PC-3 (cell line): ENCODE data around the gene C1orf53. TPM values are rescaled to one million over a fixed set of nuclear protein-coding genes. Genes with fewer than 3 reads are reported as not detected.

ENCODE experiments used
- ATAC-seq: fragments of 200-7000 bp; cut with Tn5 transposase; 2 replicates; pipeline ENCODE4 v1.9.1; 2020; ENCODE audit warnings: mild to moderate bottlenecking, moderate library complexity
- BruUV-seq: library from RNA; stranded (reverse); fragments of 400-500 nt; replicated peaks from 2 replicates; lab custom pipeline; 2021; lab: Mats Ljungman, UMichigan
- CTCF ChIA-PET: fragments of 300-600 bp; sonication (Branson Sonifier 250); formaldehyde crosslinking; loops from one replicate; lab custom pipeline; 2022; ENCODE audit warnings: antibody characterized with exemption; lab: Charles Lee
- POLR2A ChIA-PET: fragments of 300-600 bp; sonication (Branson Sonifier 250); formaldehyde crosslinking; loops from one replicate; lab custom pipeline; 2022; ENCODE audit warnings: antibody characterized with exemption; ENCODE audit not compliant: unreplicated experiment; lab: Charles Lee
- DNase-seq: peaks from one replicate; pipeline ENCODE4 v3.0.0-alpha.2; 2015
- H2AFZ ChIP-seq: fragments of 300-600 bp; sonication (generic); 2 replicates; pipeline ENCODE4 v1.6.0; 2016; ENCODE audit warnings: antibody characterized with exemption, low read length
- H3F3A ChIP-seq: fragments of 300-600 bp; sonication (generic); one replicate; pipeline ENCODE4 v1.6.0; 2017; ENCODE audit warnings: antibody characterized with exemption, low read length, control low read depth, mild to moderate bottlenecking; ENCODE audit not compliant: unreplicated experiment
- H3K27ac ChIP-seq: fragments of 300-600 bp; sonication (generic); 2 replicates; pipeline ENCODE4 v1.5.1; 2016; ENCODE audit warnings: mild to moderate bottlenecking, low read length
- H3K27me3 ChIP-seq: fragments of 300-600 bp; sonication (generic); 2 replicates; pipeline ENCODE4 v1.6.1; 2016; ENCODE audit warnings: low read length, mixed read lengths
- H3K36me3 ChIP-seq: fragments of 300-600 bp; sonication (generic); 2 replicates; pipeline ENCODE4 v1.6.1; 2016; ENCODE audit warnings: low read depth, mixed run types, low read length, mixed read lengths
- H3K4me1 ChIP-seq: fragments of 300-600 bp; sonication (generic); 2 replicates; pipeline ENCODE4 v1.5.1; 2016; ENCODE audit warnings: low read length; ENCODE audit not compliant: insufficient read depth
- H3K4me2 ChIP-seq: fragments of 300-600 bp; sonication (generic); 2 replicates; pipeline ENCODE4 v1.6.0; 2016; ENCODE audit warnings: low read length
- H3K4me3 ChIP-seq: fragments of 300-600 bp; sonication (generic); 2 replicates; pipeline ENCODE4 v1.5.1; 2016; ENCODE audit warnings: mild to moderate bottlenecking, low read length, mixed read lengths
- H3K79me2 ChIP-seq: fragments of 300-600 bp; sonication (generic); 2 replicates; pipeline ENCODE4 v1.6.1; 2017; ENCODE audit warnings: low read length, mixed read lengths
- H3K9ac ChIP-seq: fragments of 300-600 bp; sonication (generic); 2 replicates; pipeline ENCODE4 v1.6.0; 2016; ENCODE audit warnings: mild to moderate bottlenecking, low read length
- H3K9me2 ChIP-seq: fragments of 300-600 bp; sonication (generic); replicated peaks from 2 replicates; pipeline ENCODE4 v1.6.1; 2016; ENCODE audit warnings: mixed run types, low read length, mixed read lengths
- H3K9me3 ChIP-seq: fragments of 300-600 bp; sonication (generic); 2 replicates; pipeline ENCODE4 v1.6.1; 2016; ENCODE audit warnings: low read length, mixed read lengths
- H4K20me1 ChIP-seq: fragments of 300-600 bp; sonication (generic); 2 replicates; pipeline ENCODE4 v1.6.1; 2016; ENCODE audit warnings: low read length, mixed read lengths
- EZH2 ChIP-seq: fragments of 300-600 bp; sonication (generic); IDR thresholded peaks from one replicate; pipeline ENCODE4 v1.6.1; 2017; ENCODE audit warnings: antibody characterized with exemption, mild to moderate bottlenecking, low read length; ENCODE audit not compliant: unreplicated experiment
- EZH2phosphoT487 ChIP-seq: fragments of 300-600 bp; sonication (generic); IDR thresholded peaks from 2 replicates; pipeline ENCODE4 v1.6.1; 2018; ENCODE audit warnings: mild to moderate bottlenecking, antibody characterized with exemption, low read length, borderline replicate concordance
- intact Hi-C: fragments of 100-400 bp; cut with micrococcal nuclease; formaldehyde crosslinking; loops from 2 replicates; pipeline ENCODE4 v1.9.0; 2023
- total RNA-seq: library from RNA; depleted of rRNA; stranded (reverse); fragments of >200 nt; gene quantifications from 2 replicates; pipeline ENCODE4 v1.2.3, GENCODE V29; 2014
- TF ChIP-seq, protein P1 (sequence below): fragments of 300-600 bp; sonication (generic); conservative IDR thresholded peaks from 2 replicates; pipeline ENCODE4 v1.5.1; 2017; ENCODE audit warnings: antibody characterized with exemption, low read depth, mild to moderate bottlenecking, low read length

Gene C1orf53
- total RNA-seq, 1 experiment from 2014 or later = 10.4 TPM

DNA sequence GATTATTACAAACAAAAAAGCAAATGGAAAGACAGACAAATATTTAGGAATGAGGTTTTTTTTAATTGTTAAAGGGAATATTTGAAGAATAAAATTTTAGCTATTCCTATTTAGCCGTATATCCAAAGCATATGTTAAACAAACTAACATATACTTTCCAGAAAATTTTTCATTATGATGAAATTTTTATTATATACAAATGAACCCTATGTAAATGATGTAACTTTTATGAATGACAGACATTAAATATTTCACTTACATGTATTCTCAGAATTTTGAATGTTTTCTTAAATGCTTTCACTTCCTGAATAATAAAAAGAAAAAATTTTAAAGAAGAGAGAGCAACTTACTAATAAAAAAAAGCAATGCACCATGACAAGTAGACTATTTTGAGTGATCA lies 30.6 kb downstream of the C1orf53 start:
- CTCF ChIA-PET = no interaction called here
- H3K4me2 ChIP-seq = no peak overlapping the region
- H3K27me3 ChIP-seq = no peaks in the 10 kb centered on the region
- no peak overlapping the region for H3K27ac ChIP-seq
- no peaks in the 10 kb centered on the region for H3K4me1 ChIP-seq
- DNase-seq (no peak), ATAC-seq (no peak)
- no TSS peak for BruUV-seq
- POLR2A ChIA-PET = no interaction called here
- TF ChIP-seq EZH2 = no peak
- no peak for TF ChIP-seq EZH2phosphoT487
- TF ChIP-seq, protein P1, sequence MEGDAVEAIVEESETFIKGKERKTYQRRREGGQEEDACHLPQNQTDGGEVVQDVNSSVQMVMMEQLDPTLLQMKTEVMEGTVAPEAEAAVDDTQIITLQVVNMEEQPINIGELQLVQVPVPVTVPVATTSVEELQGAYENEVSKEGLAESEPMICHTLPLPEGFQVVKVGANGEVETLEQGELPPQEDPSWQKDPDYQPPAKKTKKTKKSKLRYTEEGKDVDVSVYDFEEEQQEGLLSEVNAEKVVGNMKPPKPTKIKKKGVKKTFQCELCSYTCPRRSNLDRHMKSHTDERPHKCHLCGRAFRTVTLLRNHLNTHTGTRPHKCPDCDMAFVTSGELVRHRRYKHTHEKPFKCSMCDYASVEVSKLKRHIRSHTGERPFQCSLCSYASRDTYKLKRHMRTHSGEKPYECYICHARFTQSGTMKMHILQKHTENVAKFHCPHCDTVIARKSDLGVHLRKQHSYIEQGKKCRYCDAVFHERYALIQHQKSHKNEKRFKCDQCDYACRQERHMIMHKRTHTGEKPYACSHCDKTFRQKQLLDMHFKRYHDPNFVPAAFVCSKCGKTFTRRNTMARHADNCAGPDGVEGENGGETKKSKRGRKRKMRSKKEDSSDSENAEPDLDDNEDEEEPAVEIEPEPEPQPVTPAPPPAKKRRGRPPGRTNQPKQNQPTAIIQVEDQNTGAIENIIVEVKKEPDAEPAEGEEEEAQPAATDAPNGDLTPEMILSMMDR = no peak
- H3K9me3 ChIP-seq = no peaks in the 10 kb centered on the region
- H3K79me2 ChIP-seq = no peaks in the 10 kb centered on the region
- H2AFZ ChIP-seq = no peak overlapping the region
- H3K36me3 ChIP-seq = no peaks in the 10 kb centered on the region
- no peak overlapping the region for H3K9ac ChIP-seq
- H3K9me2 ChIP-seq = no peaks in the 10 kb centered on the region
- H4K20me1 ChIP-seq = no peaks in the 10 kb centered on the region
- no peaks in the 10 kb centered on the region for H3F3A ChIP-seq
- no peak overlapping the region for H3K4me3 ChIP-seq
- intact Hi-C loops = no loop called here

DNA sequence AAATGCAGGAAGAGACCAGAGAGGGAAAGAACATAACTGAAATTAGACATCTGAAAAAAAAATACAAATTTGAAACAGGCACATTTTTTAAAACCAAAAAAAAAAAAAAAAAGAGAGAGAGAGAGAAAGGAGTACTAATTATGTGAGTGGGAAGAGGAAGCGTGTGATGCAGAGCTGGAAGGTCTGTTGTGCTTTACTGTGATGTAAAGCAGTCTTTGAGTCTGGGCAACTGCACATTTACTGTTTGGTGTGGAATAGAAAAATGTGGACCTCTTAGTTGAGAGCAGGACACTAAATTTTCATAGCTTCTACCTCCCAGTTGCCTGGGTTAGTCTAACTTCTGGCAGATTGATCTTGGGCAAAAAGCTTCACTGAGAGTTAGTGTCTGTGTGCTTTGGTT lies 31.2 kb downstream of the C1orf53 start:
- no TSS peak for BruUV-seq
- CTCF ChIA-PET = no interaction called here
- Histone ChIP-seq H3K27me3 (no peaks in the 10 kb centered on the region), H3K9me2 (no peaks in the 10 kb centered on the region), H3K4me1 (no peaks in the 10 kb centered on the region), H3K9me3 (no peaks in the 10 kb centered on the region), H2AFZ (no peak overlapping the region), H3K36me3 (no peaks in the 10 kb centered on the region), H4K20me1 (no peaks in the 10 kb centered on the region), H3K9ac (no peak overlapping the region), H3K4me3 (no peak overlapping the region), H3K4me2 (no peak overlapping the region), H3F3A (no peaks in the 10 kb centered on the region), H3K79me2 (no peaks in the 10 kb centered on the region), H3K27ac (no peak overlapping the region)
- TF ChIP-seq EZH2 (no peak), EZH2phosphoT487 (no peak)
- TF ChIP-seq, protein P1 = no peak
- intact Hi-C loops = no loop called here
- ATAC-seq = no peak
- no peak for DNase-seq
- POLR2A ChIA-PET = no interaction called here

DNA sequence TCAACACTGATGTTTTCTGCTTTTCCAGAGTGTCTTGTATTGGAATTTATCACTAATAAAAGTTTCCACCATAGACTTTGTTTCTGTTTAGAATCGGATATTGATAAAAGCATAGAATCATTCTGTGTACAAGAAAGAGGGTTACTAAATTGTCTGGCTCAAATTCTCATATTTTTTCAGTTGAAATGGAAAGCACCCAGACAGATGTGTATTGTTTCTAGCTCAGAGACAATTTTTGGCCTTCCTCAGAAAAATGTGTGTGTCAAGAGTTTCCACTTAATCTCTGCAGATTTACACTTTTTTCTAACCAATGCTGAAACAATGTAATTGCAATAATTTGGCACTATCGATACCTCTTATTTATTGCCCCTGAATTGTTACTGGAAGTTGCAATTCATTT lies 35.0 kb downstream of the C1orf53 start:
- TF ChIP-seq EZH2phosphoT487 (no peak), EZH2 (no peak)
- TF ChIP-seq, protein P1 = no peak
- no peaks in the 10 kb centered on the region for H3K27me3 ChIP-seq
- H3K79me2 ChIP-seq = no peaks in the 10 kb centered on the region
- H3K4me3 ChIP-seq = no peak overlapping the region
- no peaks in the 10 kb centered on the region for H4K20me1 ChIP-seq
- no peak for ATAC-seq
- ChIA-PET POLR2A (no interaction called here), CTCF (no interaction called here)
- H3K4me2 ChIP-seq = no peak overlapping the region
- H3K9ac ChIP-seq = no peak overlapping the region
- no peaks in the 10 kb centered on the region for H3F3A ChIP-seq
- no peak overlapping the region for H2AFZ ChIP-seq
- no peaks in the 10 kb centered on the region for H3K36me3 ChIP-seq
- H3K9me2 ChIP-seq = no peaks in the 10 kb centered on the region
- no peaks in the 10 kb centered on the region for H3K4me1 ChIP-seq
- no peak for DNase-seq
- no peak overlapping the region for H3K27ac ChIP-seq
- BruUV-seq = no TSS peak
- H3K9me3 ChIP-seq = no peaks in the 10 kb centered on the region
- intact Hi-C loops = no loop called here
